Activated T-cell treated with anti-CD3 and anti-CD28 coated beads for 24 hours (primary cell): ENCODE measurements around the gene RETSAT.
A peak's percentile ranks its signal among the peaks of the same experiment; 100 is the strongest.
"Not testable (repeated sequence)": the region's sequence is repeated elsewhere in the genome, so short reads cannot be mapped to it uniquely, and the experiment has no call there.

Experiments used
- DNase-seq: peaks from one replicate; pipeline ENCODE4 v3.0.0-alpha.2; 2020; ENCODE audit warnings: low read depth

Gene RETSAT

DNA sequence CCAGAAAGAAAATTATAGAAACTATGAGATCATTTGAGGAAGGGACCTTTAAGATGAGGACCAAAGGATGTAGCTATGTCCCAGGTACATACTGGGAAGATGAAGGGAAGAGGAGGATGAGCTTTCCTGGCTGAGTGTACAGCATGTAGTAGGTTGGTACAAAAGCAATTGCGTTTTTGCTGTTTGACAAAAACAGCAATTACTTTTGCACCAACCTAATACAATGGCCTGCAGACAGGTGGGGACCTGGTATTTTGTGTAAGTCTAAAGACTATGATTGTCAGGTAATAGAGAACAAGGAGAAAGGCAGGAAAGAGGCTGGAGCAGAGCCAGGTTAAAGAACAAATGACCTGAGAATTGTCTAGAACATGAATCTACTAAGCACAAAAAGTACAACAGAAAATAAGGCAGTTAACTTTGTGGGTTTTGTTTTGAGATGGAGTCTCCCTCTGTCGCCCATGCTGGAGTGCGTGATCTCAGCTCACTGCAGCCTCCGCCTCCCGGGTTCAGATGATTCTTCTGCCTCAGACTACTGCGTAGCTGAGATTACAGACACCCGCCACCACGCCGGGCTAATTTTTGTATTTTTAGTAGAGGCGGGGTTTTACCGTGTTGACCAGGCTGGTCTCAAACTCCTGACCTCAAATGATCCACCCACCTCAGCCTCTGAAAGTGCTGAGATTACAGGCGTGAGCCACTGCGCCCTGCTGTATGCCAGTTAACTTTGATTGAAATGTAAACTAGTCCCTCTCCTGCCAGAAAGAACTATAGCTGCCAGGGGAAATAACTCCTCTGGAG is 23.3 kb downstream of the RETSAT start:
- DNase-seq: no peak

DNA sequence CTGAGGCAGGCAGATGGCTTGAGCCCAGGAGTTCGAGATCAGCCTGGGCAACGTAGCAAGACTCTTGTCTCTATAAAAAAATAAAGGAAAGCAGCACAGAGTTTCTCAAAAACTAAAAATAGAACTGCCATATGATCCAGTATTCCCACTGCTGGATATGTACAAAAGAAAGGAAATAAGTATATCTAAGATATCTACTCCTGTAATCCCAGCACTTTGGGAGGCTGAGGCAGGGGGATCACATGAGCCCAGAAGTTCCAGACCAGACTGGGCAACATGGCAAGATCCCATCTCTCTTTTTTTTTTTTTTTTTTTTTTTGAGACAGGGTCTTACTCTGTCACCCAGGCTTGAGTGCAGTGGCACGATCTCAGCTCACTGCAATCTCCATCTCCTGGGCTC is 24.6 kb downstream of the RETSAT start:
- DNase-seq: not testable (repeated sequence)

- DNase-seq: no peak
These were observed 25.1 kb downstream of the RETSAT start for GRCh38 chr2:85329181-85329651.

GRCh38 chr2:85327822-85328617 is 26.3 kb downstream of the RETSAT start, which contains the start of gene TGOLN2:
Gene TGOLN2 (minus strand): TSS chr2:85327989. CDS start chr2:85327962, 27 bp downstream.
- DNase-seq: peak; percentile 87

- DNase-seq: peak; percentile 23
These were observed 27.0 kb downstream of the RETSAT start for GRCh38 chr2:85327160-85327821.

DNA sequence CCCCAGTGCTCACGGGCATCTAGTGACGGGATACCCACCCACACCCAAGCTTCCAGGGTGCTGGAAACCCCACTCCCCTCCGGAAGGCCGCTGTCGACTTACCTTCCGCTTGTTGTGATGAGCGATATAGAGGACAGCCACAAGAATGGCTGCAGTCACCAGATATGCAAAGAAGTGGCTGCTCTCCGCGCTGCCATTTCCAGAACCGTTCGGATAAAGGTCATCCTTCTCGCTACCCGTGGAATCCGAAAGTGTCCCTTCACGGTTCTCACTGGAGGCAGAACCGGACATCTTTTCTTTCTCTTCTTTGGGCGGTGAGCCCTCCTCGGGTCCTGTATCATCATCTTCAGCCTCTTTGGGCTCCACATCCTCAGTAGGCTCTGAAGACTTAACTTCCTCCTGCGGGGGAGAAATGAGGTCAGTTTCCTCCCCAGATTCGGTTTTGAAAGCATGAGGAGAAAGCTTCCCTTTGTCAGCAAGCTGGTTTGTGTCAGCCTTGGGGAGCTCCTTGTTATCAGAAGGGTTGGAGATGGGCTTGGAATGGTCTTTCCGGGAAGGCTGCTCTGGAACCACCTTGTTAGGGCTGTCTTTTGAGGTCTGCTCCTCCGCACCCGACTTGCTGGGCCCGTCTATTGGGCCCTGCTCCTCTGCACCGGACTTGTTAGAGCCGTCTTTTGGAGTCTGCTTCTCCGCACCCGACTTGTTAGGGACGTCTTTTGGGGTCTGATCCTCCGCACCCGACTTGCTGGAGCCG is 27.7 kb downstream of the RETSAT start:
- DNase-seq: peak; percentile 26

- no peak for DNase-seq
These were observed 28.9 kb downstream of the RETSAT start for GRCh38 chr2:85325466-85325811.

GRCh38 chr2:85324639-85325465 is 29.5 kb downstream of the RETSAT start:
- DNase-seq: no peak

- DNase-seq: not testable (repeated sequence)
These were observed 30.4 kb downstream of the RETSAT start for GRCh38 chr2:85323988-85324367.

DNA sequence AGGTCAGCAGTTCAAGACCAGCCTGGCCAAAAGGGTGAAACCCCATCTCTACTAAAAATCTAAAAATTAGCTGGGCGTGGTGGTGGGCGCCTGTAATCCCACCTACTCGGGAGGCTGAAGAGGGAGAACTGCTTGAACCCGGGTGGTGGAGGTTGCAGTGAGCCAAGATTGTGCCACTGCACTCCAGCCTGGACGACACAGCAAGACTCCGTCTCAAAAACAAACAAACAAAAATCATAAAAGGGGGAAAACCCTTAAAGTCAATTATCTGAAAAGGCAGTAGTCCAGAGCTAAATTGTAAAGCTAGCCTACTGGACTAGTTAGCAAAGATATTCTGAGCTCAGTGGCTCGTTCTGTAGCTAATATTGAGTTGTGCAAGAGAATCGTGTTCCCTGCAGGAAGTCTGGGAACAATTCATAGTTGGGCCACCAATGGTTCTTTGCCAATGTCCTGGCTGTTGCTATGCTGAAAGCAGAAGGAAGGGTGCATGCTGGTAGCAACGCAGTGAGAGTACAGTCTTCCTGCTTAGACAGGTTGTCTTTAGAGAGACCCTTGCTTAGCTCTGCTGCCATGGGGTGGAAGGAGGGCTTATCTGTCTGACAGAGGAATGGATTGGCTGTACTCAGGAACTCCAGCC is 30.9 kb downstream of the RETSAT start:
- DNase-seq: no peak

DNA sequence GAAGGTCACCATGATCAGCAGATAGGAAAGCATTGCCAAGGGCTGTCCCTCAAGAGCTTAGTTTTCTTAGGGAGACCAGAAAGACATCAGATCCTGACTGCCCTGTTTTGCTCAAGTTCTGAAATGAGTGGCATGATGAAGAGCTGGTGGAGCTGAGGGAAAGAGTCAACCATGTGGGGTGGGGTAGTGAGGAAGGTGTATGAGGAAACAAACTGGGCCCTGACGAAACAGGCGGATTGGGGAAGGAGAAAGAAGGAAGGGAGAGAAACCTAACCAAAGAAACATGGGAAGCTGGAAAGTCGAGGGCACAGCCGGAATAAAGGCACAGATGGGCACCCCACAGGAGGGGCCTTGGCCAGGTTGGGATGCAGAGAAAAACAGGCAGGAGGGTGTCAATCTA is 34.5 kb downstream of the RETSAT start:
- DNase-seq: no peak

- DNase-seq: peak; percentile 36
These were observed 35.9 kb downstream of the RETSAT start for GRCh38 chr2:85318222-85319074.

GRCh38 chr2:85315921-85316320 is 38.4 kb downstream of the RETSAT start:
- DNase-seq: not testable (repeated sequence)

DNA sequence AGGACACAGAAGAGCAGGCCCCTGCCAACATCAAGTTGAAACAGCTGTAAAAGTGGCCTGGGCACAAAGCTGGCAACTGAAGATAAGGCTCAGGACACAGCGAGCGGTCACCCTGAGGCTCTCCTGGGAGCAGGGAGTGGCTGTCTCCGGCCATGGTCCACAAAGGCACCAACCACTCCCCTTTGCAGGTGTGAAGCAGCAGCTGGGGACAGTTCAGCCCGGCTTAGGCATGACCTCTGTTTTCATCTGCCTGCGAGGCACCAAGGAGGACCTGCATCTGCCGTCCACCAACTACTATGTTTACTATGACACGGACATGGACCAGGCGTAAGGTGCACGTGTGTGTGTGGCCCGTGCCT is 39.5 kb downstream of the RETSAT start:
- DNase-seq: no peak

DNA sequence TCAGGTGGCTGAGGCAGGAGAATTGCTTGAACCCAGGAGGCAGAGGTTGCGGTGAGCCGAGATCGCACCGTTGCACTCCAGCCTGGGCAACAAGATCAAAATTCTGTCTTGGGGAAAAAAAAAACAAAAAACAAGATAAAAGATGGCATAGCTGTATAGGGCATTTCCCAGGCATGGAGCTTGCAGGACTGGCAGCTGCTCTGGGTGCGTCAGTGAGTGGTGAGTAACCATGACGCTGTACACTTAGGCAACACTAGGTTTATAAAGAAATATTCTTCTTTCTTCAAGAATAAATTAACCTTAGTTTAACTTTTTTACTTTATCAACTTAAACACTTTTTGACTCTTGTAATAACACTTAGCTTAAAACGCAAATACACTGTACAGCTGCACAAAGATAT is 41.9 kb downstream of the RETSAT start:
- no peak for DNase-seq

GRCh38 chr2:85310330-85310729 is 44.0 kb downstream of the RETSAT start:
- no peak for DNase-seq

- no peak for DNase-seq
These were observed 44.5 kb downstream of the RETSAT start for GRCh38 chr2:85309699-85310321.

DNA sequence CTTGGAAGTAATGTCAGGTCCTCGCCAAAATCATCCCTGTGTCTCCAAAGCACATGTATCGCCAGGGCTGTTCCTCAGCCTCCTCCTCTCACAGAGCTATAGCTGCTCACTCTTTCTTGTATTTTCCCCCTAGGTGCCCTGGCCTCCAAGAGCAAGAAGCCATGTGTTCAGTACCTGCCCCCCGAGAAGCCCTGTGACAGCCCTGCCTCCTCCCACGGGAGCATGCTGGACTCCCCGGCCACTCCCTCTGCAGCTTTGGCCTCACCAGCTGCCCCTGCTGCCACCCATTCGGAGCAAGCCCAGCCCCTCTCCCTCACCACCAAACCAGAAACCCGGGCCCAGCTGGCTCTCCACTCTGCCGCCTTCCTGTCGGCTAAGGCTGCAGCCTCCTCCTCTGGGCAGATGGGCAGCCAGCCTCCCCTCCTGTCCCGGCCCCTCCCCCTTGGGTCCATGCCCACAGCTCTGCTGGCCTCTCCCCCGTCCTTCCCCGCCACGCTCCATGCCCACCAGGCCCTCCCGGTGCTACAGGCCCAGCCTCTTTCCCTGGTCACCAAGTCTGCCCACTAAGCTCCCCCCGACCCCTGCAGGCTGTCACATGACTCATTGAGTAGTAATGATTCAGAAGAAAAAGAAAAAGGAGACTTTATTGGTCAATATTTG is 45.3 kb downstream of the RETSAT start:
- DNase-seq: no peak

DNA sequence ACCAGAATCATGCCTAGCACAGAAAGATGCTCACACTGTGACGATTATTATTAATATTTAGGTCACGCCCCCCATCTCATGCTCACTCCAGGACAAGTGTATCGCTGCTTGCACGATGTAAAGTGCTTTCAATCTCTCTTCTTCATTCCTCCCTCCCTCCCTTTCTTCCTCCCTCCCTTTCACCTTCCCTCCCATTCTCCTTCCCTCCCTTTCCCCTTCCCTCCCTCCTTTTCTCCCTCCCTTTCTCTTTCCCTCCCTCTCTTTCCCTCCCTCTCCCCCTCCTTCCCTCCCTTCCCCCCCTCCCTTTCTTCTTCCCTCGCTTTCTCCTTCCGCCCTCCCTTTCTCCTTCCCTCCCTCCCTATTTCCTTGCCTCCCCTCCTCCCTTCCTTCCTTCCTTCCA is 46.1 kb downstream of the RETSAT start:
- no peak for DNase-seq
